ENCODE data around the gene ZSCAN12. TPM values are rescaled to one million over a fixed set of nuclear protein-coding genes. Genes with fewer than 3 reads are reported as not detected.

The ZSCAN12 gene
- total RNA-seq, 1 donor: 10.1 TPM

DNA sequence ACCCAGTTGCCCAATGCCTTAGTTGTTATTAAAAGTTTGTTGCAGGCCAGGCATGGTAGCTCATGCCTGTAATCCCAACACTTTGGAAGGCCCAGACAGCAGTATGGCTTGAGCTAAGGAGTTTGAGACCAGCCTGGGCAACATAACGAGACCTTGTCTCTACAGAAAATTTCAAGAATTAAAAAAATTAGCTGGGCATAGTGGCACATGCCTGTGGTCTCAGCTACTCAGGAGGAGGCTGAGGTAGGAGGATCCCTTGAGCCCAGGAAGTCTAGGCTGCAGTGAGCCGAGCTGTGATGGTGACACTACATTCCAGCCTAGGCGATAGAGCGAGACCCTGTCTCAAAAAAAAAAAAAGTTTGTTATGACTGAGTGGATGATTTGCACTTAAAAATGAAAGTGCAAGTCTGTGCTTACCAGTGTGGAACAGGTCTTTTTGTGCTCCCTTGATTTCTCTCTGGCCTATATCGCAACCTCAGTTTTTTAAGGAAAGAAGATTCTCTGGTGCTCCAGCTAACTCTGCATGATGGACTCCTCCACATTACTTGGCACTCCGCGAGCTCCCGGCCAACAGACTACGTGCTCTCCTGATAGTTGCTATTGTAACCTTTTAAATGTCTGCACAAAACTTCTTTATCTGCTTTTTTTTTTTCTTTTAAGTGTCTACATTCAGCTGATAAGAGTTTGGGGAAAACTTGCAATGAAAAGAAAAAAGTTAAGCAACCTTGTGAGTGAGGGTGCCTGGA, 27.7 kb downstream of the ZSCAN12 start:
- TF ChIP-seq, protein P1, sequence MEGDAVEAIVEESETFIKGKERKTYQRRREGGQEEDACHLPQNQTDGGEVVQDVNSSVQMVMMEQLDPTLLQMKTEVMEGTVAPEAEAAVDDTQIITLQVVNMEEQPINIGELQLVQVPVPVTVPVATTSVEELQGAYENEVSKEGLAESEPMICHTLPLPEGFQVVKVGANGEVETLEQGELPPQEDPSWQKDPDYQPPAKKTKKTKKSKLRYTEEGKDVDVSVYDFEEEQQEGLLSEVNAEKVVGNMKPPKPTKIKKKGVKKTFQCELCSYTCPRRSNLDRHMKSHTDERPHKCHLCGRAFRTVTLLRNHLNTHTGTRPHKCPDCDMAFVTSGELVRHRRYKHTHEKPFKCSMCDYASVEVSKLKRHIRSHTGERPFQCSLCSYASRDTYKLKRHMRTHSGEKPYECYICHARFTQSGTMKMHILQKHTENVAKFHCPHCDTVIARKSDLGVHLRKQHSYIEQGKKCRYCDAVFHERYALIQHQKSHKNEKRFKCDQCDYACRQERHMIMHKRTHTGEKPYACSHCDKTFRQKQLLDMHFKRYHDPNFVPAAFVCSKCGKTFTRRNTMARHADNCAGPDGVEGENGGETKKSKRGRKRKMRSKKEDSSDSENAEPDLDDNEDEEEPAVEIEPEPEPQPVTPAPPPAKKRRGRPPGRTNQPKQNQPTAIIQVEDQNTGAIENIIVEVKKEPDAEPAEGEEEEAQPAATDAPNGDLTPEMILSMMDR (IDR thresholded peaks at IDR 0.05; ENCODE audit: extremely low read depth, low read depth, low read length): no peak
- no peaks in the 10 kb centered on the region for H3K9me3 ChIP-seq (ENCODE audit: low read depth, low read length)
- H3K27ac ChIP-seq (ENCODE audit: low read depth, low read length): no peak overlapping the region
- H3K4me2 ChIP-seq (ENCODE audit: insufficient read depth, low read length): no peak overlapping the region
- no peaks in the 10 kb centered on the region for H3K4me1 ChIP-seq (ENCODE audit: insufficient read depth, low read length)
- no peaks in the 10 kb centered on the region for H3K36me3 ChIP-seq (ENCODE audit: insufficient read depth, low read length)
- no peaks in the 10 kb centered on the region for H4K20me1 ChIP-seq (ENCODE audit: insufficient read depth, low read length)
- H3K4me3 ChIP-seq (ENCODE audit: insufficient read depth, low read length): no peak overlapping the region
- H3K27me3 ChIP-seq (ENCODE audit: insufficient read depth, low read length): no peaks in the 10 kb centered on the region
- no peak overlapping the region for H2AFZ ChIP-seq (ENCODE audit: low read length)
- H3K79me2 ChIP-seq (ENCODE audit: insufficient read depth, low read length): no peaks in the 10 kb centered on the region
- DNase-seq (ENCODE audit: insufficient read length, low spot score, missing footprints): no peak

DNA sequence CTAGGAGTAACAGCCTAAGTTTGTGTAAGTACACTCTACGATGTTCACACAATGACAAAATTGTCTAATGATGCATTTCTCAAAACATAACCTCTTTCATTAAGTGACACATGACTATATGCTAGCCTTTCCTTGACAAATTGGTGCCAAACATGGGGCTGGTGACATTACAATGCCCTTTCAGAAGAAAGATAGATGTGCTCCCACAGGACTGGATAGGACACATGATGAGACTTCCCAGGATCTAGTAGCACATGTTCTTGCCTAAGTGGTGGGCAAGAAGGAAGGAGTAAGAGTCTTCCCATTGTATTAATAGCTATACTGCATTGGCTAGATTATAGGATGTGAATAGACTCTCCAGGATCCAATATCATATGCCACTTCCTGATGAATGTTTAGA, 28.3 kb downstream of the ZSCAN12 start:
- Histone ChIP-seq H3K4me2 (ENCODE audit: insufficient read depth, low read length) (no peak overlapping the region), H3K4me1 (ENCODE audit: insufficient read depth, low read length) (no peaks in the 10 kb centered on the region), H2AFZ (ENCODE audit: low read length) (no peak overlapping the region), H3K79me2 (ENCODE audit: insufficient read depth, low read length) (no peaks in the 10 kb centered on the region), H3K27me3 (ENCODE audit: insufficient read depth, low read length) (no peaks in the 10 kb centered on the region), H4K20me1 (ENCODE audit: insufficient read depth, low read length) (no peaks in the 10 kb centered on the region), H3K4me3 (ENCODE audit: insufficient read depth, low read length) (no peak overlapping the region), H3K9me3 (ENCODE audit: low read depth, low read length) (no peaks in the 10 kb centered on the region), H3K27ac (ENCODE audit: low read depth, low read length) (no peak overlapping the region), H3K36me3 (ENCODE audit: insufficient read depth, low read length) (peaks cover 4% of the 10 kb centered on the region)
- TF ChIP-seq, protein P1 (IDR thresholded peaks at IDR 0.05; ENCODE audit: extremely low read depth, low read depth, low read length): no peak
- no peak for DNase-seq (ENCODE audit: insufficient read length, low spot score, missing footprints)

DNA sequence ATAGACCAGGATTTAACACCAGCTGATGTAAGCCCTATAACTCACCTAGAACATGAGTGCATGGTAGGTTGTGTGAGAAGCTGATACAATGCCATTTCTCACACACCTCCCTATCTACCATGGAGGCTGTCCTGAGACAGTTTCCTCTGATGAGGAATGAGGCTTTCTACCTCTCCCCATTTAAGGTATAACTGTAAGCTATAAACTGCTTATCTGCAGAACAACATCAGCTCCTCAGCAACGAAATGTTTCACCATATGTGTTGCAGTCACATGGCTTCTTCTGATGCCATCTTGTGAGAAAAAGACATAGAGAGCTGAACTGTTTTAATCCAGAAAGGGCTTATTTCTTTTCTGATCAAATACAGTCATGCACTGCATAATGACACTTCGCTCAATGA, 29.1 kb downstream of the ZSCAN12 start:
- TF ChIP-seq, protein P1 (IDR thresholded peaks at IDR 0.05; ENCODE audit: extremely low read depth, low read depth, low read length): no peak
- no peak for DNase-seq (ENCODE audit: insufficient read length, low spot score, missing footprints)
- Histone ChIP-seq H3K4me3 (ENCODE audit: insufficient read depth, low read length) (no peak overlapping the region), H3K27ac (ENCODE audit: low read depth, low read length) (no peak overlapping the region), H3K79me2 (ENCODE audit: insufficient read depth, low read length) (no peaks in the 10 kb centered on the region), H4K20me1 (ENCODE audit: insufficient read depth, low read length) (no peaks in the 10 kb centered on the region), H3K9me3 (ENCODE audit: low read depth, low read length) (no peaks in the 10 kb centered on the region), H2AFZ (ENCODE audit: low read length) (no peak overlapping the region), H3K4me2 (ENCODE audit: insufficient read depth, low read length) (no peak overlapping the region), H3K4me1 (ENCODE audit: insufficient read depth, low read length) (no peaks in the 10 kb centered on the region), H3K27me3 (ENCODE audit: insufficient read depth, low read length) (no peaks in the 10 kb centered on the region), H3K36me3 (ENCODE audit: insufficient read depth, low read length) (peaks cover 10% of the 10 kb centered on the region)

DNA sequence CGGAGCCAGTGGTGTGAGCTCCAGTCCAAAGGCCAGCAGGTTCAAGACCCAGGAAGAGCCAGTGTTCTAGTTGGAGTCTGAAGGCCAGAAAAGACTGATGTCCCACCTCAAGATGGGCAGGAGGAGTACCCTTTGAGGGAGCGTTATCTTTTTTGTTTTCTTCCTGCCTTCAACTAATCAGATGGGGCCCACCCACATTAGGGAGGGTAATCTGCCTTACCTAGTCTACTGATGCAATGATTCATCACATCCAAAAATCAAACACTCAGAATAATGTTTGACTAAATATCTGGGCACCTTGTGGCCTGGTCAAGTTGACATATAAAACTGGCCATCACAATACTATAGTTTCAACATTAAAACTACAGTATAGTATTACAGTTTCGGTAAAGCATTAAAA, 30.1 kb downstream of the ZSCAN12 start:
- Histone ChIP-seq H2AFZ (ENCODE audit: low read length) (no peak overlapping the region), H3K27ac (ENCODE audit: low read depth, low read length) (no peak overlapping the region), H4K20me1 (ENCODE audit: insufficient read depth, low read length) (no peaks in the 10 kb centered on the region), H3K4me2 (ENCODE audit: insufficient read depth, low read length) (no peak overlapping the region), H3K9me3 (ENCODE audit: low read depth, low read length) (no peaks in the 10 kb centered on the region), H3K4me1 (ENCODE audit: insufficient read depth, low read length) (no peaks in the 10 kb centered on the region), H3K36me3 (ENCODE audit: insufficient read depth, low read length) (peaks cover 16% of the 10 kb centered on the region), H3K27me3 (ENCODE audit: insufficient read depth, low read length) (no peaks in the 10 kb centered on the region), H3K4me3 (ENCODE audit: insufficient read depth, low read length) (no peak overlapping the region), H3K79me2 (ENCODE audit: insufficient read depth, low read length) (no peaks in the 10 kb centered on the region)
- no peak for DNase-seq (ENCODE audit: insufficient read length, low spot score, missing footprints)
- TF ChIP-seq, protein P1 (IDR thresholded peaks at IDR 0.05; ENCODE audit: extremely low read depth, low read depth, low read length): no peak

Data from osteoblast (primary cell).